Lower lobe of right lung (tissue), 2 donors: ENCODE data around the gene ABHD6. TPM values are rescaled to one million over a fixed set of nuclear protein-coding genes. Genes with fewer than 3 reads are reported as not detected.

Source experiments
- ATAC-seq, 2 donors: fragments of 200-7000 bp; cut with Tn5 transposase; one replicate each; pipeline ENCODE4 v1.9.1; 2020 to 2022; ENCODE audit warnings: mild to moderate bottlenecking in 2 of 2, moderate library complexity in 2 of 2
- DNase-seq: peaks from one replicate; pipeline ENCODE4 v3.0.0-alpha.2; 2020
- H3K27ac ChIP-seq: fragments of 200-600 bp; one replicate; pipeline ENCODE4 v1.8.0; 2022
- H3K27me3 ChIP-seq: fragments of 200-600 bp; one replicate; pipeline ENCODE4 v1.8.0; 2022; ENCODE audit warnings: low read depth
- H3K36me3 ChIP-seq: fragments of 200-600 bp; one replicate; pipeline ENCODE4 v1.8.0; 2022; ENCODE audit warnings: mild to moderate bottlenecking
- H3K4me1 ChIP-seq: fragments of 200-600 bp; one replicate; pipeline ENCODE4 v1.8.0; 2022
- H3K4me3 ChIP-seq: fragments of 200-600 bp; one replicate; pipeline ENCODE4 v1.8.0; 2022; ENCODE audit warnings: mild to moderate bottlenecking
- H3K9me3 ChIP-seq: fragments of 200-600 bp; one replicate; pipeline ENCODE4 v1.8.0; 2022
- intact Hi-C: fragments of 100-400 bp; cut with DNase I; formaldehyde crosslinking; loops from one replicate; pipeline ENCODE4 v1.11.0; 2022
- total RNA-seq: library from RNA; stranded (reverse); fragmentation: NEBNext Ultra II Directional; extraction: Animal tissue kit (Norgen Biotek cat#: 25700); gene quantifications from one replicate; pipeline ENCODE4 v1.2.1, GENCODE V29; 2021
- TF ChIP-seq, protein P1 (sequence below): fragments of 200-600 bp; IDR thresholded peaks from one replicate; pipeline ENCODE4 v1.8.0; 2022; ENCODE audit warnings: antibody characterized with exemption, mild to moderate bottlenecking
- donor health status: DM: no; HTN: yes; CAD: no; lungs with severe emphysema.

ABHD6 gene
- total RNA-seq, 1 donor from 2014 or later = 16.2 TPM

- ATAC-seq (peak; percentile 98), DNase-seq (peak; percentile 99)
- Histone ChIP-seq H3K27ac (peak within 1 kb of the TSS; percentile 99), H3K4me1 (peaks cover 29% of the 10 kb centered on the region), H3K4me3 (peak within 1 kb of the TSS; percentile 94), H3K36me3 (peaks cover 17% of the 10 kb centered on the region), H3K27me3 (no peaks in the 10 kb centered on the region), H3K9me3 (no peaks in the 10 kb centered on the region)
- TF ChIP-seq, protein P1, sequence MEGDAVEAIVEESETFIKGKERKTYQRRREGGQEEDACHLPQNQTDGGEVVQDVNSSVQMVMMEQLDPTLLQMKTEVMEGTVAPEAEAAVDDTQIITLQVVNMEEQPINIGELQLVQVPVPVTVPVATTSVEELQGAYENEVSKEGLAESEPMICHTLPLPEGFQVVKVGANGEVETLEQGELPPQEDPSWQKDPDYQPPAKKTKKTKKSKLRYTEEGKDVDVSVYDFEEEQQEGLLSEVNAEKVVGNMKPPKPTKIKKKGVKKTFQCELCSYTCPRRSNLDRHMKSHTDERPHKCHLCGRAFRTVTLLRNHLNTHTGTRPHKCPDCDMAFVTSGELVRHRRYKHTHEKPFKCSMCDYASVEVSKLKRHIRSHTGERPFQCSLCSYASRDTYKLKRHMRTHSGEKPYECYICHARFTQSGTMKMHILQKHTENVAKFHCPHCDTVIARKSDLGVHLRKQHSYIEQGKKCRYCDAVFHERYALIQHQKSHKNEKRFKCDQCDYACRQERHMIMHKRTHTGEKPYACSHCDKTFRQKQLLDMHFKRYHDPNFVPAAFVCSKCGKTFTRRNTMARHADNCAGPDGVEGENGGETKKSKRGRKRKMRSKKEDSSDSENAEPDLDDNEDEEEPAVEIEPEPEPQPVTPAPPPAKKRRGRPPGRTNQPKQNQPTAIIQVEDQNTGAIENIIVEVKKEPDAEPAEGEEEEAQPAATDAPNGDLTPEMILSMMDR = peak; percentile 98
- intact Hi-C loops = no loop called here
Measured at GRCh38 chr3:58305882-58306711, 68.5 kb downstream of the ABHD6 start, which contains the start of the genes HTD2 and RPP14. Gene HTD2, plus strand, starts transcription at chr3:58306520. Its CDS starts 11,094 bp downstream, at chr3:58317614. Gene RPP14, plus strand, starts transcription at chr3:58306245. Its CDS starts 4,085 bp downstream, at chr3:58310330.

DNA sequence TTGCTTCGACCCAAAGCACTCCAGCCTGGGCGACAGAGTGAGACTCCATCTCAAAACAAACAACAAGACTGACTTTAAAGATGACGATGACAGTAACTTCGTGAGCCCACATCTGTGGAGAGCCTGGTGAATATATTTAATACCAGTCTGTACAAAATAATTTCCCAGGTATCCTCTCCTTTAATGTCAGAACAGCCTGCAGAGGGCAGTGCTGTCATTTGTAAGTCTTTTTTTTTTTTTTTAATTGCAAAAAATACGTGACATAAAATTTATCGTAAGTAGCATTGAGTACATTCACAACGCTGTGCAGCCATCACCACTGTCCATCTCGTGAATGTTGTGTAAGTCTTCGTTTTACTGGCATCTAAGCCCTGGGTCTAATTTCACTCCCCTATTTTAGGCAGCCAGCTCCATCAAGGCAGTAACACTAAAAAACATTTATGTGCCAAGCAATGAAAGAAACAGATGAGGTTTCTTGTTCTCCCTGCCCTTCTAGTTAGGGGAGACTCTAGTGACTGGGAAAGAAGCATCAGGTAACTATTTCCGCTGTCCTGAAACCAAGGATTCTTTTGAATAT is 70.1 kb downstream of the ABHD6 start:
- DNase-seq = no peak
- Histone ChIP-seq H3K9me3 (no peaks in the 10 kb centered on the region), H3K36me3 (peaks cover 33% of the 10 kb centered on the region), H3K27ac (peak overlapping the region; percentile 99), H3K4me1 (peaks cover 29% of the 10 kb centered on the region), H3K4me3 (peak overlapping the region; percentile 94), H3K27me3 (no peaks in the 10 kb centered on the region)
- no peak for ATAC-seq
- intact Hi-C loops = no loop called here
- TF ChIP-seq, protein P1 = peak; percentile 42

- Histone ChIP-seq H3K27me3 (no peaks in the 10 kb centered on the region), H3K4me1 (peaks cover 29% of the 10 kb centered on the region), H3K4me3 (no peak overlapping the region), H3K36me3 (peaks cover 43% of the 10 kb centered on the region), H3K27ac (peak overlapping the region; percentile 16), H3K9me3 (no peaks in the 10 kb centered on the region)
- no peak for DNase-seq
- TF ChIP-seq, protein P1 = no peak
- ATAC-seq = no peak
- intact Hi-C loops = no loop called here
Measured at GRCh38 chr3:58308728-58309127, 71.1 kb downstream of the ABHD6 start.

- DNase-seq = no peak
- no peak overlapping the region for H3K4me3 ChIP-seq
- ATAC-seq = no peak
- peaks cover 73% of the 10 kb centered on the region for H3K36me3 ChIP-seq
- TF ChIP-seq, protein P1 = no peak
- no peak overlapping the region for H3K27ac ChIP-seq
- intact Hi-C loops = no loop called here
- no peaks in the 10 kb centered on the region for H3K27me3 ChIP-seq
- no peaks in the 10 kb centered on the region for H3K4me1 ChIP-seq
- H3K9me3 ChIP-seq = no peaks in the 10 kb centered on the region
Measured at GRCh38 chr3:58317811-58318210, 80.2 kb downstream of the ABHD6 start.

DNA sequence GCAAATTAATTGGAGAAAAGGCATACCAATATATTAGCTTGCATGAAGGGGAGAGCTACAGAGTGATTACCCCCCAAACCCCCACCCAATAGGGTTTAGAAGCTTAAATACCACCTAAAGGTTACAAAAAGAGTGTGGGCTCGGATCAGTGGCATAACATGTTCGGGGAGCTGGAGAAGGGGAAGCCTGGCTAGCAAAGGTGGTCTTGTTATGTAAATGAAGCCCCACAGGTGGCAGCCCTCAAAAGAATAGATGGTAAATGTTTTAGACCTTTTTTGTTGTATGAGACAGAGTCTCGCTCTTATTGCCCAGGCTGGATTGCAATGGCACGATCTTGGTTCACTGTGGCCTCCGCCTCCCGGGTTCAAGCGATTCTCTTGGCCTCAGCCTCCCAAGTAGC is 84.2 kb downstream of the ABHD6 start:
- no peak for ATAC-seq
- H3K36me3 ChIP-seq = peaks cover 35% of the 10 kb centered on the region
- no peak overlapping the region for H3K4me3 ChIP-seq
- H3K27ac ChIP-seq = no peak overlapping the region
- H3K4me1 ChIP-seq = peaks cover 11% of the 10 kb centered on the region
- H3K9me3 ChIP-seq = no peaks in the 10 kb centered on the region
- intact Hi-C loops = loop anchor here (10.0 kb wide), 1 partner anchor 93 kb away; no protein-coding TSS in a partner anchor
- DNase-seq = no peak
- no peaks in the 10 kb centered on the region for H3K27me3 ChIP-seq
- TF ChIP-seq, protein P1 = no peak
